HG03108 (cell line): ENCODE data around the gene NOA1.
A peak's percentile ranks its signal among the peaks of the same experiment; 100 is the strongest.

Experiments used
- ATAC-seq: cut with Tn5 transposase; IDR thresholded peaks from one replicate; pipeline ENCODE4 v1.9.1; 2021; ENCODE audit warnings: moderate library complexity; ENCODE audit not compliant: unreplicated experiment

Gene NOA1

GRCh38 chr4:56977321-56978012 is at the start of gene NOA1:
Gene NOA1 (minus strand): TSS chr4:56977606. CDS start chr4:56977585, 21 bp downstream.
- peak; percentile 82 for ATAC-seq

- no peak for ATAC-seq
These were observed 45.7 kb upstream of the NOA1 start for GRCh38 chr4:57023104-57023503.

GRCh38 chr4:57020467-57021101 is 43.2 kb upstream of the NOA1 start:
- ATAC-seq = no peak

GRCh38 chr4:57018980-57019379 is 41.6 kb upstream of the NOA1 start:
- no peak for ATAC-seq

GRCh38 chr4:57013543-57014120 is 36.2 kb upstream of the NOA1 start:
- no peak for ATAC-seq

- ATAC-seq = no peak
These were observed 22.3 kb upstream of the NOA1 start for GRCh38 chr4:56999751-57000150.

GRCh38 chr4:56995525-56995924 is 18.1 kb upstream of the NOA1 start:
- ATAC-seq = no peak

GRCh38 chr4:56990109-56990905 is 12.9 kb upstream of the NOA1 start:
- no peak for ATAC-seq

- no peak for ATAC-seq
These were observed 9.5 kb upstream of the NOA1 start for GRCh38 chr4:56986952-56987351.

GRCh38 chr4:56986192-56986591 is 8.8 kb upstream of the NOA1 start:
- ATAC-seq = no peak

GRCh38 chr4:56981795-56982201 is 4.4 kb upstream of the NOA1 start:
- ATAC-seq = no peak

- no peak for ATAC-seq
These were observed 2.1 kb upstream of the NOA1 start for GRCh38 chr4:56979421-56980072.

- peak; percentile 45 for ATAC-seq
These were observed 1.4 kb upstream of the NOA1 start, which contains the start of gene POLR2B for GRCh38 chr4:56978750-56979303. Gene POLR2B (plus strand): TSS chr4:56978896. CDS start chr4:56978986, 90 bp downstream.

- ATAC-seq = peak; percentile 17
These were observed 527 bp downstream of the NOA1 start for GRCh38 chr4:56976837-56977320.

- ATAC-seq = no peak
These were observed 1.0 kb downstream of the NOA1 start for GRCh38 chr4:56976283-56976836.

GRCh38 chr4:56973336-56973735 is 4.1 kb downstream of the NOA1 start:
- ATAC-seq = no peak

- no peak for ATAC-seq
These were observed 4.6 kb downstream of the NOA1 start for GRCh38 chr4:56972809-56973208.

GRCh38 chr4:56972389-56972788 is 5.0 kb downstream of the NOA1 start:
- ATAC-seq = no peak

GRCh38 chr4:56971383-56971782 is 6.0 kb downstream of the NOA1 start:
- ATAC-seq = no peak

- ATAC-seq = no peak
These were observed 16.3 kb downstream of the NOA1 start for GRCh38 chr4:56961107-56961500.
